GM19240 (cell line): ENCODE measurements around the gene ZDHHC22.
A peak's percentile ranks its signal among the peaks of the same experiment; 100 is the strongest.

Experiments
- DNase-seq: peaks from one replicate; pipeline ENCODE4 v3.0.0; 2011; ENCODE audit warnings: low spot score; ENCODE audit not compliant: insufficient read length

Gene ZDHHC22

DNA sequence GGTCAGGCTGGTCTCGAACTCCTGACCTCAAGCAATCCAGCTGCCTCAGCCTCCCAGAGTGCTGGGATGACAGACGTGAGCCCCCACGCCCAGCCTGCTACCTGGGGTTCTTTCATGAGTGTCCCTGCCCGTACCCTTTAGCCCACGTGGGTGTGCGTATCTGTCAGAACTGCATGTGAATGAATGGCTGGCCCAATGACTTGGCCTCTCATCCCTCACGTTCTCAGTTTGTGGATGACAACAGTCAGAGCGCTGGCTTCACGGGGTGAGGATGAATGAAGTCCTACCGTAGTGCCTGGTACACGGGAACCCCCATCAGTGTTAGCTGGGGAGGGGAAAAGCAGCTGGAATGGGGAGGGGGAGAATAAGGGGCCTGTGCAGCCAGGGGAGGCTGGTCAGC, 16.1 kb upstream of the ZDHHC22 start:
- DNase-seq: no peak

- DNase-seq: no peak
Observed at GRCh38 chr14:77155083-77155482, 13.5 kb upstream of the ZDHHC22 start.

DNA sequence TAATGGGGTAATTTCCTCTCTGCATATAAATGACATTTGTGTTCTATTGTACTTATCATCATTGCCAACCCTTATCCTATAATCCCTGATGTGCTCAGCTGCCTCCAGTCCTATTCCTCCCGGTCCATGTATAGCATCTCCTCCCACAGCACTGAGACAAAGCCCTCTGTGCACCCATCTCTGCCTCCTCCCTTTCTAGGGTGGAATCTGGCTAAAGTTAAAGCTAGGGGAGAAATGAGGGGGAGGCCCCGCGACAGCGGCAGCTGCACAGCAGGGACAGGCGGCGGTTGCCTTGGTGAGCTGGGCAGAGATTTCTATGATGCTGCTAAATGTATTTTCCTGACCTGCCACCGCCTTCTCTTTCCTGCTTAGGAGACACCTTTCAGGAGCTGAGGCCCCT, 12.8 kb upstream of the ZDHHC22 start:
- DNase-seq: no peak

- no peak for DNase-seq
Observed at GRCh38 chr14:77153802-77154201, 12.2 kb upstream of the ZDHHC22 start.

DNA sequence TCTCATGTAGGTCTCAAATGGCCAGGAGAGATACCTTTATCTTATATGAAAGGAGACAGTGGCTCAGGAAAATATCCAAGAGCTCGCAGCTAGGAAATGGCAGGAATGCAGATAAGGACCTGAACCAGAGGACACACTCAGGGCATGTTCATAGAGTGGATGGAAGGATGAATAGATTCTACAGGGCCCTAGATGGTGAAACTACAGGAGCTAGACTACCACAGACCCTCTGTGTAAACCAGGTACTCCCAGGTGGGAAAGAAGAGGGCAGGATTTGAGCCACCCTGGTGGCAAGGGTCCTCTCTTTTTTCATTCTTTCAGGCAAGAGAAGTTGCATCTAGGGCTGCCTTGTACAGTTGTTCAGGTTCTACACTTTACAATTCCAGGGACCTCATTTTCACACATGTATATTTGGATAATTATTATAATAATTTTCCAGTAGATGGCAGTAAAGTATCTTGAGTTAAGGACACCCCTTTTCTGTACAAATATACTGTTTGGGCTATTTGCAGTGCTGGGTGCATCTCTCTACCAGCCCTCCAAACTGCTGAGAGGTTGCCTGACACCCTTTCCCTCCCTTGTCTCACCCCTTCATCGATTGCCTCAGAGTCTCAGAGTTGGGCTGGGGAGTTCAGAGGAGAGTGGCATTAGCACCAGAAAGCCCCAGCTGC, 10.5 kb upstream of the ZDHHC22 start:
- no peak for DNase-seq

- DNase-seq: no peak
Observed at GRCh38 chr14:77151245-77151644, 9.7 kb upstream of the ZDHHC22 start.

- no peak for DNase-seq
Observed at GRCh38 chr14:77148510-77149231, 7.1 kb upstream of the ZDHHC22 start.

DNA sequence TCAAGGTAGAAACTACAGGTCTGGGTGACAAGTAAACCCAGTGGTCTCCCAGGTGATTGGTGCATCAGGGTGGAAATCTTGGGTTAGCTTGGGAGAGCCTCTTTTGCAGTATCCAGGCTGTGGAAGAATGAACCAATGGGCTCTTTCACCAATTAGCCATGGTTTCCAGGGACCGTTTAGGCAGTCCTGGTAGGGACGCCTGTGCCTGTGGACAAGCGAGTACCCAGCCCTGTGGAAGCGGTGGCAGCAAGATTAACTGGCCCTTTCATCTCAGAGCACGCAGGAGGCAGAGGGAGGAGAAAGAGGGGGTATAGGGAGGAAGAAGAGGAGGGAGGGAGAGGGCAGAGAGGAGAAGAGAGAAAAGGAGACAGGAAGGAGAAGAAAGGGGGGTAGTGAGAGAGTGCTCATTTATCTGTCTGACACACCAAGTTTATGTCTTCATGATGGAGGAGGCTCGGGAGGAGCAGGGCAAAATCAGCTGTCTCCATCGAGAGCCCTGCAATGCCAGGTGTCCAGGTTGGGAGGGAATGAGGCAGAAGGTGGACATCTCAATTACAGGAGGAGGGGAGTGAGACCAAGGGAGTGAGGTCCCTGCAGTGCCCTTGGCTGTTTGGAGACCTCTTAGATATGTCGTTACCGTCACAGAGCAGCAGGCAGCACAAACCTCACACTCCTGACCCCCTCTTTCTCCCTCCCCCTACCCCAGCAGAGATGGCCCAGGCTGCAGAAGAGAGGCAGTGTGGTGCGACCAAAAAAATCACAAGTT, 4.6 kb upstream of the ZDHHC22 start:
- DNase-seq: no peak

- no peak for DNase-seq
Observed at GRCh38 chr14:77144412-77145115, 3.0 kb upstream of the ZDHHC22 start.

DNA sequence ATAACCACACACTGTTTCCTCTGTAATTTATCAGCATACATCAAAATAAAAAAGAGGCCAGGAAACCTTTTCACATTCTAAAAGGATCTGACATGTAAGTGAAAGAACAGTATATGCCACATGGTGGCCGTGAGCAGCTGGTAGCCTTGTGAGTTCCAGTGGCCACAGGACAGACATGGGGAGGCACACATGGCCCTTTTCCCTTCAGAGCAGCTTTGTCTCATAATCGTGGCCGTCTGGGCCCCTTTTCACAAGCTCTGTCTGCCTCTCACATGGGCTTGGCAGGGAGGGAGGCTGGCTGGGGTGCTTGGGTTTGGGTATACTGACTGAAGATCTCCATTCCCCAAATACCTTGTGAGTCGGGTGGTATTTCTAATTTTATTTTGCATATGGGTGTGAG, 1.5 kb upstream of the ZDHHC22 start:
- DNase-seq: no peak

DNA sequence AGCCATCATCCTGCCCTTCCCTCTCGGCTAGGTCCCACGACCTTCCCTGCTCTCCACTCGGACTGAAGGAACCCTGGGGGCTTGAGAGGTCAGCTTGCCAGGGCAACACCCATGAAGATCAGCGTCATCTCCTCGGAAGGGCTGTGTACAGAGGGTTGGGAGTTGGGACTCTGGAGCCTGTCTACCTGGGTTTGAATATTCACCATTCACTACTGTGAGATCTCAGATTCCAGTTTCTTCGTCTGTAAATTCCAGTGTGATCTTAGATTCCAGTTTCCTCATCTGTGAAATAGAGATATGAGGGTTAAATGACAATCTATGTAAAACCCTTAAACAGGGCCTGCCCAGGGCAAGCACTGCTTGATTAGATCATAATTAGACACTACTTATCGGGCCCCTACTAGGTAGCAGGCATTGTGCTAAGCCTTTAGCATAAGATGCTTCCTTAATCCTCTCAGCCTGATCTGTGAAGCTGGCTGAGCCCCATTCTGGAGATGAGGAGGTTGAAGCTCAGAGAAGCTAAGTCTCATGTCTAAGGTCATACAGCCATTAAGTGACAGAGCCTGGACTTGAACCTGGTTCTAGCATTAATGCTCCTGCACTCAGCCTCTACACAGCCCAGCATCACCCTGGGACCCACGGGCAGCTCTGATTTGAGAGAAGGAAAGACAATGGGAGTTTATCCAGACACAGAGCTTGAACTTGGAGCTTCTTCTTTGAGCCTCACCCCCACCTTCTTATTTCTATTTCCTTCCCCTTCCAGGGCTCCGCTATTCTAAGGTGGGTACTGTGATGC, 612 bp upstream of the ZDHHC22 start:
- no peak for DNase-seq

- DNase-seq: no peak
Observed at GRCh38 chr14:77140359-77141213, 1.0 kb downstream of the ZDHHC22 start.

GRCh38 chr14:77139540-77140358, 1.8 kb downstream of the ZDHHC22 start:
- no peak for DNase-seq

- DNase-seq: no peak
Observed at GRCh38 chr14:77139022-77139421, 2.6 kb downstream of the ZDHHC22 start.

GRCh38 chr14:77133720-77134338, 7.8 kb downstream of the ZDHHC22 start:
- DNase-seq: peak; percentile 71

GRCh38 chr14:77131871-77132486, 9.6 kb downstream of the ZDHHC22 start:
- no peak for DNase-seq

GRCh38 chr14:77131206-77131605, 10.4 kb downstream of the ZDHHC22 start:
- no peak for DNase-seq

GRCh38 chr14:77130386-77130785, 11.2 kb downstream of the ZDHHC22 start:
- no peak for DNase-seq
